ENCODE results near the gene COMMD9. TPM values are rescaled to one million over a fixed set of nuclear protein-coding genes. Genes with fewer than 3 reads are reported as not detected.
A peak's percentile ranks its signal among the peaks of the same experiment; 100 is the strongest.

Gene COMMD9
- polyA plus RNA-seq, 1 experiment: 51.5 TPM

- peaks cover 8% of the 10 kb centered on the region for H3K27me3 ChIP-seq (ENCODE audit: control insufficient read depth, insufficient read depth, low read length)
- no peaks in the 10 kb centered on the region for H3K9me3 ChIP-seq (ENCODE audit: control insufficient read depth, insufficient read depth, low read length)
- TF ChIP-seq CTCF (IDR thresholded peaks at IDR 0.05; ENCODE audit: low read depth, low read length): no peak
- ChIA-PET POLR2A (no interaction called here), CTCF (interaction anchor here (1.3 kb wide), 1 partner anchor 109 kb away, joined by 3 read pairs; no protein-coding TSS in a partner anchor)
- no peak for DNase-seq (ENCODE audit: low read depth, low spot score)
- H3K27ac ChIP-seq (ENCODE audit: low read depth, low read length): no peak overlapping the region
- H3K4me3 ChIP-seq (ENCODE audit: low read depth, low read length): no peak overlapping the region
Observed at GRCh38 chr11:36240801-36241200, 48.4 kb downstream of the COMMD9 start.

- Histone ChIP-seq H3K27me3 (ENCODE audit: control insufficient read depth, insufficient read depth, low read length) (peaks cover 8% of the 10 kb centered on the region), H3K4me3 (ENCODE audit: low read depth, low read length) (no peak overlapping the region), H3K9me3 (ENCODE audit: control insufficient read depth, insufficient read depth, low read length) (no peaks in the 10 kb centered on the region), H3K27ac (ENCODE audit: low read depth, low read length) (no peak overlapping the region)
- ChIA-PET CTCF (interaction anchor here (1.6 kb wide), 1 partner anchor 8 kb away, joined by 3 read pairs; no protein-coding TSS in a partner anchor), POLR2A (no interaction called here)
- TF ChIP-seq CTCF (IDR thresholded peaks at IDR 0.05; ENCODE audit: low read depth, low read length): no peak
- DNase-seq (ENCODE audit: low read depth, low spot score): no peak
Observed at GRCh38 chr11:36240173-36240572, 49.1 kb downstream of the COMMD9 start.

- ChIA-PET POLR2A (no interaction called here), CTCF (interaction anchor here (0.6 to 1.6 kb wide), 2 partner anchors 9 to 19 kb away, joined by 3 to 5 read pairs; no protein-coding TSS in a partner anchor)
- no peak overlapping the region for H3K4me3 ChIP-seq (ENCODE audit: low read depth, low read length)
- H3K27ac ChIP-seq (ENCODE audit: low read depth, low read length): peak overlapping the region; percentile 21
- no peaks in the 10 kb centered on the region for H3K9me3 ChIP-seq (ENCODE audit: control insufficient read depth, insufficient read depth, low read length)
- DNase-seq (ENCODE audit: low read depth, low spot score): no peak
- no peak for TF ChIP-seq CTCF (IDR thresholded peaks at IDR 0.05; ENCODE audit: low read depth, low read length)
- peaks cover 5% of the 10 kb centered on the region for H3K27me3 ChIP-seq (ENCODE audit: control insufficient read depth, insufficient read depth, low read length)
Observed at GRCh38 chr11:36239636-36240035, 49.6 kb downstream of the COMMD9 start.

GRCh38 chr11:36238881-36239280 is 50.3 kb downstream of the COMMD9 start:
- no peak for DNase-seq (ENCODE audit: low read depth, low spot score)
- H3K27ac ChIP-seq (ENCODE audit: low read depth, low read length): no peak overlapping the region
- H3K27me3 ChIP-seq (ENCODE audit: control insufficient read depth, insufficient read depth, low read length): peaks cover 3% of the 10 kb centered on the region
- no peak overlapping the region for H3K4me3 ChIP-seq (ENCODE audit: low read depth, low read length)
- no peak for TF ChIP-seq CTCF (IDR thresholded peaks at IDR 0.05; ENCODE audit: low read depth, low read length)
- no peaks in the 10 kb centered on the region for H3K9me3 ChIP-seq (ENCODE audit: control insufficient read depth, insufficient read depth, low read length)
- ChIA-PET POLR2A (no interaction called here), CTCF (interaction anchor here (0.6 to 1.6 kb wide), 2 partner anchors 10 to 20 kb away, joined by 3 to 5 read pairs; no protein-coding TSS in a partner anchor)

GRCh38 chr11:36238036-36238631 is 51.1 kb downstream of the COMMD9 start:
- CTCF ChIA-PET: interaction anchor here (0.9 kb wide), 1 partner anchor 416 kb away, joined by 3 read pairs; no protein-coding TSS in a partner anchor
- Histone ChIP-seq H3K27me3 (ENCODE audit: control insufficient read depth, insufficient read depth, low read length) (peaks cover 2% of the 10 kb centered on the region), H3K4me3 (ENCODE audit: low read depth, low read length) (no peak overlapping the region), H3K27ac (ENCODE audit: low read depth, low read length) (no peak overlapping the region), H3K9me3 (ENCODE audit: control insufficient read depth, insufficient read depth, low read length) (no peaks in the 10 kb centered on the region)
- no peak for TF ChIP-seq CTCF (IDR thresholded peaks at IDR 0.05; ENCODE audit: low read depth, low read length)
- no peak for DNase-seq (ENCODE audit: low read depth, low spot score)
- POLR2A ChIA-PET: no interaction called here
